Middle frontal gyrus (tissue), 1 donor: ENCODE measurements around the gene TNRC18.
"Not testable (repeated sequence)": the region's sequence is repeated elsewhere in the genome, so short reads cannot be mapped to it uniquely, and the experiment has no call there.

Source experiments
- DNase-seq: peaks from one replicate; pipeline ENCODE4 v3.0.0-alpha.2; 2015; ENCODE audit warnings: low spot score; ENCODE audit errors: extremely low spot score

The TNRC18 gene

DNA sequence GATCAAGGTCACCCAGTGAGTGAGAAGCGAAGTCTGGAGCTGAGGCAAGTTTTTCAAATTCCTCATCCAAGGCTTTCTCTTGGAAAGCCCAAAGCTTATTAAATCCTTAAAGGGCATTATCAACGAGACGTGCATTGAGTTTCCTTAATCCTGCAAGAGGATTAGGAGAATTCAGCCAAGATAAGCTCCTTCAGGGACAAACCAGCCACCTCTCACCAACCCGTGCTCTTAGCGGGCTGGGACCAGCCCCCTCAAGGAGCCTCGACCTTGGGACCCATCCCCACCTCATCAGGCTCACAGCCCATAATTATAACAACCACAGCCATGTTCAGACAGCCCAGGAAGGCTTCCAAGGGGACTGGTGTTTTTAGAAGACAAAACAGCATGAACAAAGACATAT is 152.8 kb downstream of the TNRC18 start:
- DNase-seq = no peak

GRCh38 chr7:5269992-5270657 is 153.5 kb downstream of the TNRC18 start:
- not testable (repeated sequence) for DNase-seq

DNA sequence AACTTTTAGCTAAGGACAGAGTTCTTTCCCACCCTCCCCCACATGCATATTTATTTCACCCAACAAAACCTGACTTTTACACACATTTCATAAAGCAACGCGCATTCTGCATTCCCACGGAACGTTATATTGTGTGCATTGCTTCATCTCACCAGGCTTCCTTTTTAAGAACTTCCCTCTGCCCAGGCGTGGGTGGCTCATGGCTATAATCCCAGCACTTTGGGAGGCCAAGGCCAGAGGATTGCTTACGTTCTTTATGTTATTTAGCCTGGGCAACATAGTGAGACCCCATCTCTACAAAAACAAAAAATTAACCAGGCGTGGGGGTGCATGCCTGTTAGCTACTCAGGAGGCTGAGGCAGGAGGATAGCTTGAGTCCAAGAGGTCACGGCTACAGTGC is 155.8 kb downstream of the TNRC18 start:
- DNase-seq = peak; percentile 18

GRCh38 chr7:5266191-5267028 is 157.2 kb downstream of the TNRC18 start:
- DNase-seq = no peak

GRCh38 chr7:5265320-5266190 is 158.1 kb downstream of the TNRC18 start:
- no peak for DNase-seq

- DNase-seq = not testable (repeated sequence)
These were observed 160.6 kb downstream of the TNRC18 start for GRCh38 chr7:5263066-5263465.

DNA sequence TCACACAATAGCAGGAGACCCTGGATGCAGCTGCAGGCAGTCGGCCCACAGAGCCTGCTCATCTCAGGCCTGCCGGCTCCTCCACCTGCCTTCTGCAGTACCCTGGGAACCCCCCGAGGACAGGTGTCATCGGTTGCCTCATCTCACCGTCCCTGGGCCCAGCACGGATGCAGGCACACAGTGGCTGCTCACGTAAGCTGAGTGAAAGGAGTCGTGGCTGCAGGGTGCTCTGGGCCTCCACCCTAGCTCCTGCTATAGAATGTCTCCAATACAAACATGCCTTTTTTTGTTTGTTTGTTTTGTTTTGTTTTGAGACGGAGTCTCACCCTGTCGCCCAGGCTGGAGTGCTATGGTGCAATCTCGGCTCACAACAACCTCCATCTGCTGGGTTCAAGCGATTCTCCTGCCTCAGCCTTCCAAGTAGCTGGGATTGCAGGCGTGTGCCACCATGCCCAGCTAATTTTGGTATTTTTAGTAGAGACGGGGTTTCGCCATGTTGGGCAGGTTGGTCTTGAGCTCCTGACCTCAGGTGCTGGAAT is 163.0 kb downstream of the TNRC18 start:
- not testable (repeated sequence) for DNase-seq
